ENCODE data around the gene DSCAML1.

DSCAML1 gene

GRCh38 chr11:117545706-117546105 lies 251.3 kb downstream of the DSCAML1 start:
- no peak overlapping the region for H3K4me2 ChIP-seq (ENCODE audit: low read length)
- H3K36me3 ChIP-seq (replicated peaks; ENCODE audit: low read depth, low read length), result no peaks in the 10 kb centered on the region
- H3K27me3 ChIP-seq (ENCODE audit: low read depth, low read length), result peaks cover 12% of the 10 kb centered on the region; the same call in 1 of the 2 replicates
- H3K79me2 ChIP-seq (ENCODE audit: low read length), result no peaks in the 10 kb centered on the region
- H3K27ac ChIP-seq (ENCODE audit: low read length), result no peak overlapping the region
- no peaks in the 10 kb centered on the region for H3K9me3 ChIP-seq (ENCODE audit: insufficient read depth, low read length)
- no peak for TF ChIP-seq EZH2phosphoT487 (IDR thresholded peaks at IDR 0.05; ENCODE audit: low read depth)
- TF ChIP-seq, protein P1, sequence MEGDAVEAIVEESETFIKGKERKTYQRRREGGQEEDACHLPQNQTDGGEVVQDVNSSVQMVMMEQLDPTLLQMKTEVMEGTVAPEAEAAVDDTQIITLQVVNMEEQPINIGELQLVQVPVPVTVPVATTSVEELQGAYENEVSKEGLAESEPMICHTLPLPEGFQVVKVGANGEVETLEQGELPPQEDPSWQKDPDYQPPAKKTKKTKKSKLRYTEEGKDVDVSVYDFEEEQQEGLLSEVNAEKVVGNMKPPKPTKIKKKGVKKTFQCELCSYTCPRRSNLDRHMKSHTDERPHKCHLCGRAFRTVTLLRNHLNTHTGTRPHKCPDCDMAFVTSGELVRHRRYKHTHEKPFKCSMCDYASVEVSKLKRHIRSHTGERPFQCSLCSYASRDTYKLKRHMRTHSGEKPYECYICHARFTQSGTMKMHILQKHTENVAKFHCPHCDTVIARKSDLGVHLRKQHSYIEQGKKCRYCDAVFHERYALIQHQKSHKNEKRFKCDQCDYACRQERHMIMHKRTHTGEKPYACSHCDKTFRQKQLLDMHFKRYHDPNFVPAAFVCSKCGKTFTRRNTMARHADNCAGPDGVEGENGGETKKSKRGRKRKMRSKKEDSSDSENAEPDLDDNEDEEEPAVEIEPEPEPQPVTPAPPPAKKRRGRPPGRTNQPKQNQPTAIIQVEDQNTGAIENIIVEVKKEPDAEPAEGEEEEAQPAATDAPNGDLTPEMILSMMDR (IDR thresholded peaks at IDR 0.05; ENCODE audit: low read depth, low read length), result no peak
- no peak overlapping the region for H2AFZ ChIP-seq (ENCODE audit: low read depth, low read length)
- H3K9ac ChIP-seq (ENCODE audit: low read length), result no peak overlapping the region
- H3K4me3 ChIP-seq (ENCODE audit: low read length), result no peak overlapping the region
- no peaks in the 10 kb centered on the region for H3K4me1 ChIP-seq (ENCODE audit: low read length)
- H4K20me1 ChIP-seq (ENCODE audit: insufficient read depth, low read length), result no peaks in the 10 kb centered on the region

GRCh38 chr11:117544130-117544800 lies 252.8 kb downstream of the DSCAML1 start:
- no peaks in the 10 kb centered on the region for H3K36me3 ChIP-seq (replicated peaks; ENCODE audit: low read depth, low read length)
- no peak overlapping the region for H3K9ac ChIP-seq (ENCODE audit: low read length)
- H4K20me1 ChIP-seq (ENCODE audit: insufficient read depth, low read length), result no peaks in the 10 kb centered on the region
- no peaks in the 10 kb centered on the region for H3K79me2 ChIP-seq (ENCODE audit: low read length)
- no peak overlapping the region for H2AFZ ChIP-seq (ENCODE audit: low read depth, low read length)
- no peaks in the 10 kb centered on the region for H3K9me3 ChIP-seq (ENCODE audit: insufficient read depth, low read length)
- H3K4me1 ChIP-seq (ENCODE audit: low read length), result no peaks in the 10 kb centered on the region
- no peak overlapping the region for H3K4me3 ChIP-seq (ENCODE audit: low read length)
- TF ChIP-seq, protein P1 (IDR thresholded peaks at IDR 0.05; ENCODE audit: low read depth, low read length), result no peak
- no peak for TF ChIP-seq EZH2phosphoT487 (IDR thresholded peaks at IDR 0.05; ENCODE audit: low read depth)
- peaks cover 12% of the 10 kb centered on the region; the same call in 1 of the 2 replicates for H3K27me3 ChIP-seq (ENCODE audit: low read depth, low read length)
- H3K27ac ChIP-seq (ENCODE audit: low read length), result no peak overlapping the region
- no peak overlapping the region for H3K4me2 ChIP-seq (ENCODE audit: low read length)

DNA sequence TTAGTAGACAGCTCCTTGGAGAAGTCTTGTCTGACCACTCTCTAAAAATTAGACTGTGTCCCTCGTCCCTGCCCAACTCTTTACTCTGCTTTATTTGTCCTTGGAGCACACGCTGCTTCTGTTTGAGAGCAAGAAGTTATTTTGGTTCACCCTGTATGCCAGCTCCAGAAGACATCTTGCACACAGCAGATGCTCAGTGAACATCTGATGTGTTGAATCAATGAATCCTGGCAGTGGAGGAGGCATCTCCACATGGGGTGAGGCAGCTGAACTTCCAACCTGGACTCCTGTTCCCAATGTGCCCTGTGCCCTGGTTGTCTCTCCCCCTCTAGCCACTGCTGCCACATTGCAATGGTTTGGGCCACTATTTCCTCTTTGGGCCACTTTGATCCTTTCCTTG lies 255.8 kb downstream of the DSCAML1 start:
- Histone ChIP-seq H3K4me3 (ENCODE audit: low read length) (no peak overlapping the region), H3K27me3 (ENCODE audit: low read depth, low read length) (peaks cover 12% of the 10 kb centered on the region; the same call in 1 of the 2 replicates), H3K9me3 (ENCODE audit: insufficient read depth, low read length) (no peaks in the 10 kb centered on the region), H2AFZ (ENCODE audit: low read depth, low read length) (no peak overlapping the region), H3K9ac (ENCODE audit: low read length) (no peak overlapping the region), H3K27ac (ENCODE audit: low read length) (no peak overlapping the region), H4K20me1 (ENCODE audit: insufficient read depth, low read length) (no peaks in the 10 kb centered on the region), H3K79me2 (ENCODE audit: low read length) (no peaks in the 10 kb centered on the region), H3K4me1 (ENCODE audit: low read length) (no peaks in the 10 kb centered on the region; the same call in 1 of the 2 replicates), H3K4me2 (ENCODE audit: low read length) (no peak overlapping the region), H3K36me3 (replicated peaks; ENCODE audit: low read depth, low read length) (no peaks in the 10 kb centered on the region)
- no peak for TF ChIP-seq EZH2phosphoT487 (IDR thresholded peaks at IDR 0.05; ENCODE audit: low read depth)
- TF ChIP-seq, protein P1 (IDR thresholded peaks at IDR 0.05; ENCODE audit: low read depth, low read length), result no peak

DNA sequence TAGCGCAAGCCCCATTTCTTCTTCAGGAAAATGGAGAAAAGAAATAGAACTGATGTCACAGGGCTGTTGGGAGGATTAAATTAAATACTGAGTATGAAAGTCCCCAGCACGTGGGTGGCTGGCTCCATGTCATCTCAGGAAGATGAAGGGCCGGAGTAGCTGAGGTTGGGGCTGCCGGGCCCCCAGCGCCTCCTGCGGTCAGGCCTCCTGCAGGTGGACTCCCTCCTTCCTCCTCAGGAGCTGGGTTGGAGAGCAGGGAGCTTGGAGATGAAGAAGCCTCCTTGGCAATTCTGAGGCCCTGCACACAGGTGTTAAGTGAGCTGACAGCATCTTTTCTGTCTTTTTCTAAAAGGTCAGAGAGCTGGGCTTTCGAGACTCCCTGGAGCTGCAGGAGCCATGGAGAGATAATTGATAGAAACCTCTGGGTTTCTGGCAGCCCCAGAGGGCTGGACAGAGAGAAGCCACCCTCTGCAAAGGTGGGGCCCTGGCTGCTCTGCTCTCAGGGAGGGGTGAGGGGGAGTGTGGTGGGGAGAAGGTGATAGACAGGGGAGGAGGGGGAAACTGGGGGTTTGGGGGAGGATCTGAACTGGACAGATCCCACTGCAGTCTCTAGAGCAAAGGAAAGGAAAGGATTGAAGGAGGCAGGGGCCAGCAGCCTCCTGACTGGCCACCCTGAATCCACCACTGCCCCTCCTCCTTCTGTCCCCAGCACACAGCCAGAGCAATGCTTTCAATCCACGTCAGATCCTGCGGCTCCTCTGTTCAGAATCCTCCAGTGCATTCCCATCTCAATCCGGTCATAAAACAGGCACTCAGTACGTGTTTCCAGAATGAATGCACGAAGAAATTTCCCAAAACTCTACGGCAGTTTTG lies 258.5 kb downstream of the DSCAML1 start:
- Histone ChIP-seq H3K27ac (ENCODE audit: low read length) (no peak overlapping the region), H2AFZ (ENCODE audit: low read depth, low read length) (no peak overlapping the region), H4K20me1 (ENCODE audit: insufficient read depth, low read length) (no peaks in the 10 kb centered on the region), H3K79me2 (ENCODE audit: low read length) (no peaks in the 10 kb centered on the region), H3K27me3 (ENCODE audit: low read depth, low read length) (peaks cover 12% of the 10 kb centered on the region; the same call in 1 of the 2 replicates), H3K4me3 (ENCODE audit: low read length) (no peak overlapping the region), H3K4me2 (ENCODE audit: low read length) (no peak overlapping the region), H3K36me3 (replicated peaks; ENCODE audit: low read depth, low read length) (no peaks in the 10 kb centered on the region), H3K9ac (ENCODE audit: low read length) (no peak overlapping the region), H3K4me1 (ENCODE audit: low read length) (peaks cover 4% of the 10 kb centered on the region; the same call in 1 of the 2 replicates), H3K9me3 (ENCODE audit: insufficient read depth, low read length) (no peaks in the 10 kb centered on the region)
- TF ChIP-seq, protein P1 (IDR thresholded peaks at IDR 0.05; ENCODE audit: low read depth, low read length), result no peak
- TF ChIP-seq EZH2phosphoT487 (IDR thresholded peaks at IDR 0.05; ENCODE audit: low read depth), result no peak
